Smooth muscle cell (in vitro differentiated cells): ENCODE data around the gene PEMT. TPM values are rescaled to one million over a fixed set of nuclear protein-coding genes. Genes with fewer than 3 reads are reported as not detected.

ENCODE experiments used
- DNase-seq: peaks from one replicate; lab custom pipeline; 2025; ENCODE audit not compliant: unreplicated experiment; lab: John Stamatoyannopoulos, UW
- H2AFZ ChIP-seq: fragments of 200-600 bp; sonication (generic); 2 replicates; pipeline ENCODE4 v1.6.0; 2016; ENCODE audit warnings: antibody characterized with exemption, low read depth, mild to moderate bottlenecking
- H3F3A ChIP-seq: fragments of 200-600 bp; sonication (generic); 2 replicates; pipeline ENCODE4 v1.6.0; 2017; ENCODE audit warnings: antibody characterized with exemption, low read depth
- H3K27ac ChIP-seq: fragments of 200-600 bp; sonication (generic); 2 replicates; pipeline ENCODE4 v1.5.1; 2016; ENCODE audit warnings: low read depth, mild to moderate bottlenecking
- H3K27me3 ChIP-seq: fragments of 200-600 bp; sonication (generic); 2 replicates; pipeline ENCODE4 v1.6.1; 2016; ENCODE audit warnings: low read depth, mild to moderate bottlenecking
- H3K36me3 ChIP-seq: fragments of 200-600 bp; sonication (generic); 2 replicates; pipeline ENCODE4 v1.5.1; 2016; ENCODE audit warnings: low read depth
- H3K4me1 ChIP-seq: fragments of 200-600 bp; sonication (generic); 2 replicates; pipeline ENCODE4 v1.5.1; 2016; ENCODE audit warnings: low read depth
- H3K4me2 ChIP-seq: fragments of 200-600 bp; sonication (generic); 2 replicates; pipeline ENCODE4 v1.6.0; 2016; ENCODE audit warnings: mild to moderate bottlenecking
- H3K4me3 ChIP-seq: fragments of 200-600 bp; sonication (generic); 2 replicates; pipeline ENCODE4 v1.5.1; 2016; ENCODE audit warnings: mild to moderate bottlenecking
- H3K79me2 ChIP-seq: fragments of 200-600 bp; sonication (generic); 2 replicates; pipeline ENCODE4 v1.6.0; 2016; ENCODE audit warnings: low read depth, mild to moderate bottlenecking
- H3K9ac ChIP-seq: fragments of 200-600 bp; sonication (generic); 2 replicates; pipeline ENCODE4 v1.6.0; 2016; ENCODE audit warnings: low read depth
- H3K9me3 ChIP-seq: fragments of 200-600 bp; sonication (generic); replicated peaks from 2 replicates; pipeline ENCODE4 v1.5.1; 2016; ENCODE audit warnings: low read depth
- H4K20me1 ChIP-seq: fragments of 200-600 bp; sonication (generic); 2 replicates; pipeline ENCODE4 v1.6.0; 2016; ENCODE audit warnings: low read depth
- CTCF ChIP-seq: fragments of 200-600 bp; sonication (generic); IDR thresholded peaks from 2 replicates; pipeline ENCODE4 v1.5.1; 2017; ENCODE audit warnings: borderline replicate concordance, mild to moderate bottlenecking, antibody characterized with exemption; ENCODE audit not compliant: insufficient read depth, poor library complexity, severe bottlenecking
- WGBS: methylation state at CpG from one replicate; pipeline ENCODE4 v1.1.7; 2016; ENCODE audit warnings: low lambda C conversion rate; 5-methylcytosine and 5-hydroxymethylcytosine counted together
- polyA plus RNA-seq: library from polyadenylated mRNA; unstranded; fragments of >200 nt; fragmentation: Nextera tagmentation; extraction: Ambion mirVana; gene quantifications from 2 replicates; pipeline ENCODE4 v1.2.1, GENCODE V29; 2016
- total RNA-seq: library from RNA; depleted of rRNA; stranded (reverse); fragments of >200 nt; gene quantifications from 2 replicates; pipeline ENCODE4 v1.2.3, GENCODE V29; 2014

PEMT gene
- total and polyA plus RNA-seq, 2 experiments from 2014 or later: 43.8 to 69.9 TPM

GRCh38 chr17:17549732-17550366 is 41.7 kb downstream of the PEMT start:
- no peak for TF ChIP-seq CTCF
- Histone ChIP-seq H3K4me2 (no peak overlapping the region), H4K20me1 (no peaks in the 10 kb centered on the region), H3K4me1 (peaks cover 10% of the 10 kb centered on the region), H3K27me3 (no peaks in the 10 kb centered on the region), H3K79me2 (no peaks in the 10 kb centered on the region), H3F3A (no peaks in the 10 kb centered on the region), H3K9ac (no peak overlapping the region), H3K9me3 (no peaks in the 10 kb centered on the region), H3K36me3 (no peaks in the 10 kb centered on the region), H3K4me3 (no peak overlapping the region), H3K27ac (no peak overlapping the region), H2AFZ (no peak overlapping the region)
- DNase-seq: no peak
- WGBS: 90% methylated on average over 20 of the region's 20 CpGs

GRCh38 chr17:17548044-17548443 is 43.5 kb downstream of the PEMT start:
- no peak for DNase-seq
- Histone ChIP-seq H3K79me2 (no peaks in the 10 kb centered on the region), H2AFZ (no peak overlapping the region), H3F3A (no peaks in the 10 kb centered on the region), H3K4me2 (no peak overlapping the region), H3K9ac (no peak overlapping the region), H3K36me3 (no peaks in the 10 kb centered on the region), H3K27me3 (no peaks in the 10 kb centered on the region), H3K4me3 (no peak overlapping the region), H4K20me1 (no peaks in the 10 kb centered on the region), H3K27ac (no peak overlapping the region), H3K9me3 (no peaks in the 10 kb centered on the region), H3K4me1 (peaks cover 10% of the 10 kb centered on the region)
- no peak for TF ChIP-seq CTCF
- WGBS: 95% methylated on average over 8 of the region's 8 CpGs

GRCh38 chr17:17547210-17547764 is 44.2 kb downstream of the PEMT start:
- Histone ChIP-seq H3K79me2 (no peaks in the 10 kb centered on the region), H3K9me3 (no peaks in the 10 kb centered on the region), H3K27ac (no peak overlapping the region), H3K36me3 (no peaks in the 10 kb centered on the region), H3K4me1 (peaks cover 10% of the 10 kb centered on the region), H2AFZ (no peak overlapping the region), H3K27me3 (no peaks in the 10 kb centered on the region), H3K4me2 (no peak overlapping the region), H3K9ac (no peak overlapping the region), H4K20me1 (no peaks in the 10 kb centered on the region), H3F3A (no peaks in the 10 kb centered on the region), H3K4me3 (no peak overlapping the region)
- WGBS: 72% methylated on average over 9 of the region's 9 CpGs
- DNase-seq: no peak
- no peak for TF ChIP-seq CTCF
